IgD-negative memory B cell (primary cell): ENCODE results near the gene POLR2L. TPM values are rescaled to one million over a fixed set of nuclear protein-coding genes. Genes with fewer than 3 reads are reported as not detected.

Experiments used
- H3K27ac Mint-ChIP-seq, 3 donors: one replicate each; pipeline ENCODE4 v1.8.0; 2020 to 2022; ENCODE audit warnings: mild to moderate bottlenecking in 3 of 3, mixed read lengths in 3 of 3, moderate library complexity in 1 of 3
- H3K27me3 Mint-ChIP-seq: one replicate; pipeline ENCODE4 v1.8.0; 2021; ENCODE audit warnings: mixed read lengths
- H3K36me3 Mint-ChIP-seq: one replicate; pipeline ENCODE4 v1.8.0; 2020; ENCODE audit warnings: mild to moderate bottlenecking, mixed read lengths
- H3K4me1 Mint-ChIP-seq, 3 donors: one replicate each; pipeline ENCODE4 v1.8.0; 2020 to 2022; ENCODE audit warnings: mixed read lengths in 3 of 3, mild to moderate bottlenecking in 1 of 3
- H3K4me3 Mint-ChIP-seq, 4 donors: one replicate each; pipeline ENCODE4 v1.8.0; 2020 to 2022; ENCODE audit warnings: mild to moderate bottlenecking in 4 of 4, mixed read lengths in 4 of 4, moderate library complexity in 3 of 4
- H3K9me3 Mint-ChIP-seq, 3 donors: one replicate each; pipeline ENCODE4 v1.8.0; 2020 to 2021; ENCODE audit warnings: mixed read lengths in 3 of 3, mild to moderate bottlenecking in 1 of 3
- polyA plus RNA-seq: library from polyadenylated mRNA; unstranded; fragments of 300-500 nt; fragmentation: Illumina TruSeq; gene quantifications from one replicate; pipeline ENCODE4 v1.2.3, GENCODE V29; 2021

The POLR2L gene
- polyA plus RNA-seq, 1 donor from 2014 or later, result 96.7 TPM

- no peak overlapping the region for H3K4me3 Mint-ChIP-seq
- H3K27ac Mint-ChIP-seq, result no peak overlapping the region
- H3K9me3 Mint-ChIP-seq, result no peaks in the 10 kb centered on the region
- peaks cover 3% of the 10 kb centered on the region for H3K36me3 Mint-ChIP-seq
- H3K4me1 Mint-ChIP-seq, result peaks cover 13 to 25% (median 23%) of the 10 kb centered on the region in 3 donors
- peaks cover 5% of the 10 kb centered on the region for H3K27me3 Mint-ChIP-seq
Measured at GRCh38 chr11:824292-824880, 17.9 kb downstream of the POLR2L start.

GRCh38 chr11:823441-824291 lies 18.7 kb downstream of the POLR2L start:
- peak overlapping the region in 1 of 3 donors; percentile 45 for H3K27ac Mint-ChIP-seq
- H3K4me3 Mint-ChIP-seq, result no peak overlapping the region
- peaks cover 1% of the 10 kb centered on the region for H3K27me3 Mint-ChIP-seq
- H3K4me1 Mint-ChIP-seq, result peaks cover 13 to 18% (median 16%) of the 10 kb centered on the region in 3 donors
- H3K36me3 Mint-ChIP-seq, result peaks cover 3% of the 10 kb centered on the region
- no peaks in the 10 kb centered on the region for H3K9me3 Mint-ChIP-seq

GRCh38 chr11:821512-822371 lies 20.6 kb downstream of the POLR2L start:
- Mint-ChIP-seq H3K9me3 (no peaks in the 10 kb centered on the region), H3K4me1 (peaks cover 5 to 11% (median 10%) of the 10 kb centered on the region in 3 donors), H3K27ac (peak overlapping the region in 1 of 3 donors; percentile 67), H3K27me3 (no peaks in the 10 kb centered on the region), H3K4me3 (peak overlapping the region in 3 of 4 donors; percentile 9 to 100 (median 17)), H3K36me3 (peaks cover 1% of the 10 kb centered on the region)

GRCh38 chr11:820655-821511 lies 21.4 kb downstream of the POLR2L start:
- Mint-ChIP-seq H3K27me3 (no peaks in the 10 kb centered on the region), H3K36me3 (peaks cover 1% of the 10 kb centered on the region), H3K9me3 (no peaks in the 10 kb centered on the region), H3K4me1 (peaks cover 5 to 9% (median 7%) of the 10 kb centered on the region in 3 donors), H3K4me3 (peak overlapping the region; percentile 85 to 100 (median 92)), H3K27ac (peak overlapping the region in 1 of 3 donors; percentile 99)

GRCh38 chr11:819943-820649 lies 22.2 kb downstream of the POLR2L start:
- Mint-ChIP-seq H3K36me3 (peaks cover 1% of the 10 kb centered on the region), H3K9me3 (no peaks in the 10 kb centered on the region), H3K4me3 (peak overlapping the region; percentile 85 to 100 (median 92)), H3K27me3 (no peaks in the 10 kb centered on the region), H3K4me1 (peaks cover 5 to 9% (median 7%) of the 10 kb centered on the region in 3 donors), H3K27ac (peak overlapping the region in 2 of 3 donors; percentile 81 to 99)

GRCh38 chr11:819129-819931 lies 23.0 kb downstream of the POLR2L start:
- no peaks in the 10 kb centered on the region for H3K9me3 Mint-ChIP-seq
- peaks cover 1% of the 10 kb centered on the region for H3K36me3 Mint-ChIP-seq
- no peaks in the 10 kb centered on the region for H3K27me3 Mint-ChIP-seq
- H3K27ac Mint-ChIP-seq, result peak overlapping the region in 2 of 3 donors; percentile 81 to 99
- peaks cover 5 to 9% (median 7%) of the 10 kb centered on the region in 3 donors for H3K4me1 Mint-ChIP-seq
- H3K4me3 Mint-ChIP-seq, result peak overlapping the region; percentile 85 to 100 (median 92)

- H3K9me3 Mint-ChIP-seq, result no peaks in the 10 kb centered on the region
- H3K27me3 Mint-ChIP-seq, result no peaks in the 10 kb centered on the region
- H3K36me3 Mint-ChIP-seq, result peaks cover 1% of the 10 kb centered on the region
- H3K4me3 Mint-ChIP-seq, result peak within 1 kb of the TSS; percentile 85 to 100 (median 92)
- peaks cover 5 to 9% (median 7%) of the 10 kb centered on the region in 3 donors for H3K4me1 Mint-ChIP-seq
- peak within 1 kb of the TSS; percentile 62 to 99 (median 81) for H3K27ac Mint-ChIP-seq
Measured at GRCh38 chr11:818396-819128, 23.8 kb downstream of the POLR2L start, which contains the start of gene PNPLA2. Gene PNPLA2 (plus strand): TSS chr11:818914. CDS start chr11:819719, 805 bp downstream.

GRCh38 chr11:816433-816779 lies 25.9 kb downstream of the POLR2L start:
- Mint-ChIP-seq H3K9me3 (no peaks in the 10 kb centered on the region), H3K36me3 (no peaks in the 10 kb centered on the region), H3K27ac (peak overlapping the region in 1 of 3 donors; percentile 46), H3K27me3 (no peaks in the 10 kb centered on the region), H3K4me3 (no peak overlapping the region), H3K4me1 (peaks cover 6 to 12% (median 7%) of the 10 kb centered on the region in 3 donors)

- Mint-ChIP-seq H3K4me3 (no peak overlapping the region), H3K9me3 (no peaks in the 10 kb centered on the region), H3K4me1 (peaks cover 8 to 13% (median 12%) of the 10 kb centered on the region in 3 donors), H3K27ac (no peak overlapping the region), H3K36me3 (no peaks in the 10 kb centered on the region), H3K27me3 (no peaks in the 10 kb centered on the region)
Measured at GRCh38 chr11:815675-816432, 26.5 kb downstream of the POLR2L start.

GRCh38 chr11:813456-814096 lies 28.8 kb downstream of the POLR2L start:
- Mint-ChIP-seq H3K27me3 (no peaks in the 10 kb centered on the region), H3K4me3 (peak overlapping the region in 2 of 4 donors; percentile 32 to 96), H3K9me3 (no peaks in the 10 kb centered on the region), H3K36me3 (no peaks in the 10 kb centered on the region), H3K4me1 (peaks cover 13 to 15% (median 14%) of the 10 kb centered on the region in 3 donors), H3K27ac (peak overlapping the region in 1 of 3 donors; percentile 98)

GRCh38 chr11:813072-813455 lies 29.3 kb downstream of the POLR2L start:
- Mint-ChIP-seq H3K27me3 (no peaks in the 10 kb centered on the region), H3K4me1 (peaks cover 13 to 17% (median 14%) of the 10 kb centered on the region in 3 donors), H3K4me3 (peak overlapping the region in 1 of 4 donors; percentile 96), H3K27ac (peak overlapping the region in 1 of 3 donors; percentile 98), H3K36me3 (no peaks in the 10 kb centered on the region), H3K9me3 (no peaks in the 10 kb centered on the region)
